Mesothelial cell of epicardium (in vitro differentiated cells): ENCODE results near the gene MACROD2. TPM values are rescaled to one million over a fixed set of nuclear protein-coding genes. Genes with fewer than 3 reads are reported as not detected.

Experiments
- DNase-seq, 2 experiments: peaks; one replicate each; pipeline ENCODE4 v3.0.0; 2021; ENCODE audit warnings: low spot score in 2 of 2; ENCODE audit not compliant: unreplicated experiment in 2 of 2
- H3K27ac Mint-ChIP-seq: 2 replicates; pipeline ENCODE4 v1.8.0; 2021; ENCODE audit warnings: mixed read lengths
- H3K27me3 Mint-ChIP-seq: 2 replicates; pipeline ENCODE4 v1.8.0; 2021; ENCODE audit warnings: low read depth, mixed read lengths
- H3K36me3 Mint-ChIP-seq: 2 replicates; pipeline ENCODE4 v1.8.0; 2021; ENCODE audit warnings: mixed read lengths
- H3K4me1 Mint-ChIP-seq: 2 replicates; pipeline ENCODE4 v1.8.0; 2021; ENCODE audit warnings: mixed read lengths
- H3K4me3 Mint-ChIP-seq: 2 replicates; pipeline ENCODE4 v1.8.0; 2021; ENCODE audit warnings: mild to moderate bottlenecking, moderate library complexity, mixed read lengths
- H3K9me3 Mint-ChIP-seq: 2 replicates; pipeline ENCODE4 v1.8.0; 2021; ENCODE audit warnings: mixed read lengths
- CTCF ChIP-seq: fragments of 200-600 bp; sonication (generic); IDR thresholded peaks from one replicate; pipeline ENCODE4 v1.5.0; 2021; ENCODE audit warnings: antibody characterized with exemption; ENCODE audit not compliant: unreplicated experiment
- total RNA-seq: library from RNA; stranded (reverse); gene quantifications from 3 replicates; pipeline ENCODE4 v1.2.1, GENCODE V29; 2021

The MACROD2 gene
- total RNA-seq, 1 donor from 2014 or later: 10.0 TPM

DNA sequence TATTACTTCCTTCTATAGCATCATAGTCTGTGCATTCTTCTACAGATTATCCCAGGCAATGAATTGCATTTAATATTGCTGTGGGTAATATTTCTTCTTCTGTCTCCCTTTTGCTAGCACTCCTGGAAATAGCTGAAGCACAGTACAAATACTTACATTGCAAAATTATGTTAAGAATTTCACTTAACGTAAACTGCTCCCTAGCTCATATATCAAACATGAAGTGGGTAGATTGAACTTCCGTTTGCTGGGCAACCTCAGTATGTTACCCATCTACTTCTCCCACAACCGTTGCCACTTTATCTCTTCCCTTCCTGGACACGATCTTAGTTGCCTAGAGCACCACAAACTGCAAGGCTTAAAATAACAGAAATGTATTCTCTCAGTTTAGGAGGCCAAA lies 1614.6 kb downstream of the MACROD2 start:
- H3K4me3 Mint-ChIP-seq: no peak overlapping the region
- H3K4me1 Mint-ChIP-seq: peaks cover 71% of the 10 kb centered on the region
- no peaks in the 10 kb centered on the region for H3K9me3 Mint-ChIP-seq
- TF ChIP-seq CTCF: no peak
- peak overlapping the region; percentile 75 for H3K27ac Mint-ChIP-seq
- H3K36me3 Mint-ChIP-seq: no peaks in the 10 kb centered on the region
- no peak for DNase-seq
- no peaks in the 10 kb centered on the region for H3K27me3 Mint-ChIP-seq

- TF ChIP-seq CTCF: no peak
- H3K4me1 Mint-ChIP-seq: peaks cover 66% of the 10 kb centered on the region
- H3K4me3 Mint-ChIP-seq: no peak overlapping the region
- no peaks in the 10 kb centered on the region for H3K27me3 Mint-ChIP-seq
- no peak overlapping the region for H3K27ac Mint-ChIP-seq
- H3K9me3 Mint-ChIP-seq: no peaks in the 10 kb centered on the region
- no peak for DNase-seq
- no peaks in the 10 kb centered on the region for H3K36me3 Mint-ChIP-seq
Observed at GRCh38 chr20:15610787-15611186, 1615.5 kb downstream of the MACROD2 start.

GRCh38 chr20:15611541-15611940 lies 1616.2 kb downstream of the MACROD2 start:
- Mint-ChIP-seq H3K27me3 (no peaks in the 10 kb centered on the region), H3K27ac (no peak overlapping the region)

GRCh38 chr20:15612198-15612597 lies 1616.9 kb downstream of the MACROD2 start:
- Mint-ChIP-seq H3K27ac (peak overlapping the region; percentile 77), H3K4me1 (peaks cover 64% of the 10 kb centered on the region), H3K36me3 (no peaks in the 10 kb centered on the region), H3K9me3 (no peaks in the 10 kb centered on the region), H3K27me3 (no peaks in the 10 kb centered on the region), H3K4me3 (no peak overlapping the region)
- no peak for TF ChIP-seq CTCF
- no peak for DNase-seq

More at GRCh38 chr20:15611541-15611940, 1616.2 kb downstream of the MACROD2 start:
- no peaks in the 10 kb centered on the region for H3K36me3 Mint-ChIP-seq
- peaks cover 64% of the 10 kb centered on the region for H3K4me1 Mint-ChIP-seq
- H3K9me3 Mint-ChIP-seq: no peaks in the 10 kb centered on the region
- no peak overlapping the region for H3K4me3 Mint-ChIP-seq
- TF ChIP-seq CTCF: no peak
- DNase-seq: no peak

DNA sequence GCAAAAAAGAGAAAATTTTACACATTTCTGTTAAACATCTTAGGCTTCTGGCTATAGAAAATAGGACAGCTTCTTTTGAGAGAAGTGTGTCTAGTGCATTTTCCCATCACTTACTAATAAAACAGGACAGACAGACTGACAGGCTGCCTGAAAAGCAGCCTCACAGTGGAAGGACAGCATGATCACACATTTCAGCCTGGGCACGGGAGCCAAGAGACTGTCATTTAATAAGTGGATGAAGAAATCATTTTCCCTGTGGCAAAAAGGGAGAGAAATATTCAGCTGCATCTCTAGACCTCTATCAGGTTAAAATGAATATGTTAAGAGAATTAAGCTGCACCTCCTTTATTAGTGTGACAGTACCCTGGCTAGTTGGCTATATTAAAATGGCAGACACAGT lies 1617.5 kb downstream of the MACROD2 start:
- Mint-ChIP-seq H3K27me3 (no peaks in the 10 kb centered on the region), H3K4me1 (peaks cover 64% of the 10 kb centered on the region), H3K4me3 (no peak overlapping the region), H3K9me3 (no peaks in the 10 kb centered on the region), H3K36me3 (no peaks in the 10 kb centered on the region), H3K27ac (peak overlapping the region; percentile 77)
- DNase-seq: no peak
- no peak for TF ChIP-seq CTCF

DNA sequence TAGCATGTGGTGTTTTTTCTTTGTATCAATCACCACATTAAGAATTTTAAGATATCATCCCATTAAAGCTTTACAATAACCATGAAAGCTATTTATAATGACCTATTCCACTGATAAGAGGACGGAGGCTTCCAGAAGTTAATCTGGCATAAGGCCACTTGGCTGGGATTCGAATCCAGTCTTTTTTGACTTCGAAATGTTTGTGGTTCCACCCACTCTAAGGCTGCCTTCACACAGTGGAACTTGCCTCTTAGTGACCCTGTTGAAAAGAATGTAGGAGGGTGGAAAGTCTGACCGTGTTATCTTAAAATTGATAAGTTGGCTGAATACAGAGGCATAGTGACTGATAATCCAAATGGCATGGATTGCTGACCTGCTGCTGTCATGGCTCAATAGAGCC lies 1618.2 kb downstream of the MACROD2 start:
- peaks cover 60% of the 10 kb centered on the region for H3K4me1 Mint-ChIP-seq
- no peak for TF ChIP-seq CTCF
- H3K36me3 Mint-ChIP-seq: no peaks in the 10 kb centered on the region
- no peaks in the 10 kb centered on the region for H3K9me3 Mint-ChIP-seq
- DNase-seq: no peak
- no peak overlapping the region for H3K27ac Mint-ChIP-seq
- no peak overlapping the region for H3K4me3 Mint-ChIP-seq
- H3K27me3 Mint-ChIP-seq: no peaks in the 10 kb centered on the region
